ENCODE data around the gene BHLHE23.

DNA sequence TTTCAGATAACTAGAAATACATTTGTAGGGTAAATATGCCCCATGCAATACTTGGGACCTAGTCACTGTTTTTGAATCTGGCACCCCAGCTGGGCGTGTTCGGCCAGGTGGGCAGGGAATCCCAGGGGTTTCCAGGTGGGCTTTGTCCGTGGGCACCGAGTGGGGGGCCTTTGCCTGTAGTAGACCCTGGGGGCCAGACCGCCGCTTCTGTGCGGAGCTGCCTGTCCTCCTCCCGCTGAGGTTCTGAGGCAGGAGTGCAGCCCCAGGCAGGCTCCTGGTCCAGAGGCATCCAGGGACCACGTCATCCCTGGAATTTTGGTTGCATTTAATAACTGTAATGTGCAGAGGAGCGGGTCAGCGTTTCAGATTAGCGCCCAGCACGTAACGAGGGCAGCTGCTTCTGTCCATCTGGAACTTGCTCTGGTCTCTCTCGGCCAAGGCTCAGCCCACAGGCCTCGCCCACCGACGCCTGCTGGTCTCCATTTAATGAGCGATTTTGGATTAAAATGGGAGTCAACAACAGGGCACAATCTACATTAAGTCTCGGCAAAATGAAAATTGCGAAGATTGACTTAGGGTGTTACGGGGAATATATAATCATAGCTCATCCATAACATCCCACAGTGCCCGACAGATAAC is 12.8 kb downstream of the BHLHE23 start:
- TF ChIP-seq GATA2 (IDR thresholded peaks at IDR 0.05; ENCODE audit: low read depth, low read length) (no peak), GATA3 (IDR thresholded peaks at IDR 0.05; ENCODE audit: low read depth, low read length) (no peak)
